ENCODE data around the gene MXI1.

- TF ChIP-seq CTCF (conservative IDR thresholded peaks at IDR 0.05; ENCODE audit: low read length) (no peak), EZH2phosphoT487 (IDR thresholded peaks at IDR 0.05; ENCODE audit: borderline replicate concordance) (no peak)
Measured at GRCh38 chr10:110242511-110242910, 35.1 kb downstream of the MXI1 start.

Measured in Loucy (cell line).